HG02970 (cell line): Measurements from ENCODE around the gene C14orf180.

Experiments used
- ATAC-seq: cut with Tn5 transposase; IDR thresholded peaks from one replicate; pipeline ENCODE4 v1.9.1; 2021; ENCODE audit warnings: mild to moderate bottlenecking, moderate library complexity, moderate number of reproducible peaks; ENCODE audit not compliant: unreplicated experiment, low FRiP score

C14orf180 gene

DNA sequence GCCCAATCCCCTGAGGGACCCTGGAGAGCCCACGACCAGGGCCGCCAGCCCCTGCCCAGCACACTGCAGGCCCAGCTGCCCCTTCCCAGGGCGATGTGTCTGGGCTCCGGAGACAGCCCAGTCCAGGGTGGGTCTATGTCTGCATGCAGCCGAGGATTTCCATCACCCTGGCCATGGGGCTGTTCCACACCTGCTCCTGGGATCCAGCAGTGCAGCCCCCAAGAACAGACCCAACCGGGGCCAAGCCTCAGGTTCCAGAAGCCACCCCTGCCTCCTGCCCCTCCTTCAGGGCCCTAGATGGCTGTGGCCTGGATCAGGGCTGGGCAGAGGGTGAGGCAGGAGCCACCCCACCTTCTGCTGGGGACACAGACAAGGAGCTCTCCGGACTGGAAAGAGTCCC lies 11.5 kb downstream of the C14orf180 start:
- ATAC-seq = no peak

DNA sequence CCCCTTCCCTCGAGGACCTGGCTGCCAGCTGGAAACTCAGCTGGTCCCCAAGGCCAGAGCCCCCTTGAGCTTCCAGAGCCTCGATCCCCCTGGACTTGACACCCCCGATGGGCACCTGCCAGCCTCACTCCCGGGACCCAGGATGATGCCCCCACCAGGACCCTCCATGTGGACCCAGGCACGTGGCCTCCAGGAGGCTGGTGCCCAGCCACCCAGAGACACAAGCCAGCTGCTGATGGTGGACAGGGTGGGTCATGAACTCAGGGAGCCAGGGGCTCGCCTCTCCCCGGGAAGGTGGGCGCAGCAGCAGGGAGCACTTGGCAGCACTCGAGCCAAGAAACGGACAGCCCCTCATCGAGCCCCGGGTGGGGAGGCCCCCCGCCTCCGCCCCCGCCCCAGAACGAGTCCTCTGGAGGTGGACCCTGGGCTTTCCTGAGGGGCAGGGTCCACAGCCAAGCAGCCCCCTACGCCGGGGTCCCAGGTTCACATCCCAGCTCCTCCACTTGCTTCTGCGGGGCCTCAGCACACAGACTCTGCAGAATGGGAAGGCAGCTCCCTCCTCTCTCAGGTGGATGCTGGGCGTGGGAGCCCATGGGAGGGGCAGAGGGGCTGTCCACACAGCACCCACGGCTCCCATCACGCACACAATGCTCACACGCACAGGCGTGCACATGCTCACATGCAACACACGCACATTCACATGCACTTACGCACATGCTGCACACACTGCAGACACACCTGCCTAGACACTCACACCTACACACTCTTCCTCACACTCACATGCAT lies 12.1 kb downstream of the C14orf180 start:
- no peak for ATAC-seq

DNA sequence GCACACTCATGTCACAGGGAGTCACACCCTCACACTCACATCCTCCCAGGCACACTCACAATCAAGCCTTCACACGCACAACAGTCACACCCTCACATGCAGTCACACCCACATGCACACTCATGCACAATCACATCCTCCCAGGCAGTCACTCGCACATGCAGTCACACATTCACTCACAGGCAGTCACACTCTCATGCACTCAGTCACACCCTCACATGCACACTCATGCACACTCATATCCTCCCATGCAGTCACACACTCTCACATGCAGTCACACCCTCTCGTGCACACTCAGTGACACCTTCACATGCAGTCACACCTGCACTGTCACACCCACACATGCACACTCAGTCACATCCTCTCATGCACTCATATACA lies 12.7 kb downstream of the C14orf180 start:
- no peak for ATAC-seq

DNA sequence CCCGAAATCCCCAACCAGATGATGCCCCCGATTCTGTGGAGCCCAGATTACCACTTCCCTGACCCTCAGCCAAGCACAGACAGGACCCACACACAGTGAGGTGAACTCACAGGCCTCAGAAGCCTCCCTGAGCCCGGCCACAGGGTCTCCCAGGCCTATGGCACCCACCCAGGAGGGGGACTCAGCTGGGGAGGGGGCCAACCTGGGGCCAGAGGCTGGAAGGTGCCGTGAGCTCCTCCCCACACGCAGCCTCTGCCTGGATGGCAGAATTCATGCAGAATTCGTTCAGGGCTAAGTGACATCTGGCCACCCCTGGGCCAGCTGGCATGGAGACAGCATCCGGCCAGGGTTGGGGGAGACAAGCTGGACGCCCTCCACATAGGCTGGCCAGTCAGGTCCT lies 13.2 kb downstream of the C14orf180 start:
- no peak for ATAC-seq

DNA sequence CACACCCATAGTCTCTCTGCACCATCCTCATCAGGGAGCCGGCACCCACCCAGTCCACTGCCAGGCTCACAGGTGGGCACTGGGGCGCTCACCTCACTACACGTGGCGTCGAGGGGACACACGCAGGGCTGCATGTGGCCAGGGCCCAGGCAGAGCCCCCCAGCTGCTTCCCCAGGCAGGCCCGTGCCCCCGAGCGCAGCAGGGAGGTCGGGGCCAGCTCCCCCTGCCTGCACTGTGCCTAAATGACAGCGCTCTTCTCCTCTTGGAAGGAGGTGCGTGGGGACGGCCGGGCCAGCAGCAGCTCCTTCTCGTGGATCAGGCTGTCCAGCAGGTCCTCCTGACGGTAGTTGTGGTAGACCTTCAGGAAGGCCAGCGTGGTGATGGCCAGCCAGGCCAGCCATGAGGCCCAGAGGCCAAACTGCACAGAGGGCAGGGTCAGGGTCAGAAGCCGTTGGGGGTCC lies 13.7 kb downstream of the C14orf180 start:
- no peak for ATAC-seq

DNA sequence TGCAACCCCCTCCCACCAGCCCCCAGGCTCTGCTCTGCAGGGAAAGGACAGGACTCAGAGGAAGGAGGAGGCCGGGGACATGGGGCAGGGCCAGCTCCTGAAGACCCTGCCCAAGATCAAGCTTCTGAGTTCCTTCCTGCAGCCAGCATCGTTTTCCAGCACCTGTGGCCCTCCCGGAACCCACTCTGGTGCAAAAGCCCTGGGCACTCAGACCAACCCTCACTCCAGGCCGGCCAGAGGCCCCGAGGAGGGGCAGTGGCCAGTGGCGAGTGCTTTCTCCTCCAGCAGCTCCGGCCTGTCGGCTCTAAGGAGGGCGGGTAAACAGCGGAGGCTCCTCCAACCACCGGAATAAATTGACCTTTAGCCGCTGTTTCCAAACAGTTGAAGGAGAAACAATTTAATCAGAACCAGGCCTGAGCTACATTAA lies 14.2 kb downstream of the C14orf180 start:
- ATAC-seq = no peak

DNA sequence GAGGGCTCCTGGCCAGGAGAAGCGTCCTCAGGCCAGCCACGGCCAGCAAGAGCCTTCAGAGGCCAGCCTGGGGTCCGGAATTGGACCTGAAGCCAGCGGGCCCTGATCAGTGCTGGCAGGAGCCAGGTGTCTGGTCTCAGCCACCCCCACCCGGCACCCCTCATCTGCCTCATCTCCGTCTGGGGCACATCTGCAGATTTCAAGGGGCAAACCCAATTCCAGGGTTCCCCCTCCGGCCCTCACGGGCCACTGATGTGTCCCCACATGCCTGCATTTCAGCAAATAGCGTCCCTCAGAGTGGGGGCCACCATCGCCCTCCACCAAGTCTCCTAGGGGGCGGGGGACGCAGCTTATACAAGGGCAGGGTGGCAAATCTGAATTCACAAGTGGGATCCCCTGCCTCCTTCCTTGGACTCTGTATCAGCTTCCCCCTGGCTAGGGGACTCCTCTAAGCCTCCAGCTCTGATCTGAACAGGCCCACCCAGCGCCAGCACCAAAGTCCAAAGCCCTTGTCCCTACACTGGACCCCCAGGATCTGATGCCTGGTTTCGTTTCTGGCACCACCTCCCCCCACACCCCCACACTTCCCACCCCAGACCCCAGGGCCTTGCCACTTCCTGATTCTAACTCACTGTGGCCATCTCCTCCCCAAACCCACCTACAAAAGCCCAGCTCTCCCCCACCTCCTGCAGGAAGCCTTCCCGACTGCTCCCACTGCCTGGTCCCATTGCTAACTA lies 14.9 kb downstream of the C14orf180 start:
- ATAC-seq = no peak

DNA sequence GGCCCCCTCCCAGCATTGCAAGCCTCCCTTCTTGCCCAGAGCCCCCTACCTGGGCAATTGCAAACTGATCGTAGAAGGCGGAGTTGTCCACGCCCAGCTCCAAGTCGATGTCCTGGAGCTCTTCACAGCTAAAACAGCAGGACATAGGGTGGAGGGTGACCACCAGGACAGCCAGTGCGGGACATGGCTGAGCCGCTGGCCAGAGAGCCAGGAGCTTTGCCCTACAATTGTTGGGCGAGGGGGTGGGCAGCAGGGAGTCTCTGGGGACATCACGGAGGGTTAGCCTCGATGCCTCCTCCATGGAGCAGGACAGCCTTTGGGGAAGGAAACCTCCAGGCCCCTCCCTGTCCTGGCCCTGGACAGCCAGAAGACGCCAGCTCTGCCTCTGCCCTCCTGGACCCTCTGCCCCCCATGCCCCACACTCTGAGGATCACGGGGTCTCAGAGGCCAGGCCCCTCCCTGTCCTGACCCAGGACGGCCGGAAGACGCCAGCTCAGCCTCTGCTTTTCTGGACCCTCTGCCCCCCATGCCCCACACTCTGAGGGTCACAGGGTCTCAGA lies 15.6 kb downstream of the C14orf180 start:
- ATAC-seq = no peak

DNA sequence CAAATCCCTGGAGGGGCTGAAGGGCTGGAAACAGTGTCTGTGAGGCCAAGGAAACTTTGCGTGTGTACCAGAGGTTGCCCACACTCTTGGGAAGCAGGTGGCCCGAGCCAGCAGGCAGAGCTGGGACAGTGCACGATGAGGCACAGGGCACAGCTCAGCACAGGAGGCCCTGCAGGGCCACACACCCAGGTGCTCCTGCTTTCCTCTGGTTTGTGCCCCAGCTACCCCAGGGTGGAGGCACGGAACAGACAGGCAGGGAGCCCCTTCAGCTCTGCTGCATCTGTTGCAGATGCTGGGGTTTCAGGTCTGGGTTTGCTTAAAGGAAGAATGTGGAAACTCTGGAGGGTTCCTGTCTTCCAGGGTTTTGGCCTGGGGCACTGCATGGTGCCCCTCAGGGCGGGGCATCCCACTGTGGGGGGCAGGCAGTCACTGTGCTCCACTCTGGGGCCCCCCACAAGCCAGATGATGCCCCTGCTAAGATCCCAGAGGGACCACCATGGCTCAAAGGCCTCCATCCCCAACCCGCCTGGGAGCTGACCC lies 16.4 kb downstream of the C14orf180 start:
- ATAC-seq = no peak

DNA sequence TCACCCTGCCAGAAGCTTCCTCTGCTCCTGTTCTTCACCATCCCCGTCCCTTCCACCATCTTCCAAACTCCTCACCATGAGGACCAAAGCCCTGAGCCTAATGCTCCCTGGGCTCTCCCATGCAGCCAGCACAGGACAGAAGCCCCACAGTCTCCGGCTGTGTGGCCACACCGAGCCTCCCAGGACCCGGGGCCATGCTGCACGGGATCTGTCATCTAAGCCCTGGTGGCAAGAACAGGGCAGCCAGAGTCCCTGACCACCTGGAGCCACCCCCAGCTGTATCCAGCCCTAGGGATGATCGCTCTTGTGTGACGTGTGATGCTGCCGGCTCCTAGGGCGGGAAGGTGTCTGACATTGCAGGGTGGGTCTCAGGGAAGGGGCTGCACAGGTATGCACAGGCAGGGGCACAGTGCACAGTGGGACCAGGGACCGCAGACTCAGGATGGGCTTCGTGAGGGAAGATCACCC lies 16.9 kb downstream of the C14orf180 start:
- no peak for ATAC-seq

DNA sequence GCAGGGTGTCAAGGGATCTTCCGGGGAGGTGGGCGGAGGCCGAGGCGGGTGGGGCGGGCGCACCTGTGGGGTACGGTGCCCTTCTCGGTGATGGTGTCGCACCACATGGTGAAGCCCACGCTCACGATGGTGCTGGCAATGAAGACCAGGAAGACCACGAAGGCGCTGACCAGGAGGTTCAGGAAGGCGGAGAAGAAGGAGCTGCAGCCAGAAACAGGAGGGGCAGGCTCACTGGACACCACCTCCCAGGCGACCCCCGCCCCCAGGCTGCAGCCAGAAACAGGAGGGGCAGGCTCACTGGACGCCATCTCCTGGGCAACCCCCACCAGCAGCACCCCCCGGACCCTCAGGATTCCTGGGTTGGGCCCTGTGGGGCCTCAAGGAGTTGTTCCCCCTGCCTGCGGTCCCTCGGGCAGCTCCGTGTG lies 17.4 kb downstream of the C14orf180 start:
- no peak for ATAC-seq

DNA sequence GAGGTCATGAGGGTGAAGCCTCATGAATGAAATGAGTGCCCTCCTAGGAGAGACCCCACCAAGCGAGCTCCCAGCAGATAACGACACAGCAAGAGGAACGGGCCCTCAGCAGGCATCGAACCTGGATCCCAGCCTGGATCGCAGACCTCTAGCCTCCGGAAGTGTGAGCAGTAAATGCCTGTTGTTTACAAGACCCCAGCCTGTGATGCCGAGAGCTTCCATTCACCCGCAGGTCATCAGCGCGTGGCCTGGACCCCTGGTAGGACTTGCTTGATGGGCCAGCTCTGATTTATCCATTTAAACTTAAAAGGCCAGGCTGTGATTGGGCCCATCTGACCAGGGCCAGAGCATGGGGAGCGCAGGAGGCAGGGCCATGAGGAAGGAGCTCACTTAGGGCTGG lies 18.0 kb downstream of the C14orf180 start:
- ATAC-seq = no peak

DNA sequence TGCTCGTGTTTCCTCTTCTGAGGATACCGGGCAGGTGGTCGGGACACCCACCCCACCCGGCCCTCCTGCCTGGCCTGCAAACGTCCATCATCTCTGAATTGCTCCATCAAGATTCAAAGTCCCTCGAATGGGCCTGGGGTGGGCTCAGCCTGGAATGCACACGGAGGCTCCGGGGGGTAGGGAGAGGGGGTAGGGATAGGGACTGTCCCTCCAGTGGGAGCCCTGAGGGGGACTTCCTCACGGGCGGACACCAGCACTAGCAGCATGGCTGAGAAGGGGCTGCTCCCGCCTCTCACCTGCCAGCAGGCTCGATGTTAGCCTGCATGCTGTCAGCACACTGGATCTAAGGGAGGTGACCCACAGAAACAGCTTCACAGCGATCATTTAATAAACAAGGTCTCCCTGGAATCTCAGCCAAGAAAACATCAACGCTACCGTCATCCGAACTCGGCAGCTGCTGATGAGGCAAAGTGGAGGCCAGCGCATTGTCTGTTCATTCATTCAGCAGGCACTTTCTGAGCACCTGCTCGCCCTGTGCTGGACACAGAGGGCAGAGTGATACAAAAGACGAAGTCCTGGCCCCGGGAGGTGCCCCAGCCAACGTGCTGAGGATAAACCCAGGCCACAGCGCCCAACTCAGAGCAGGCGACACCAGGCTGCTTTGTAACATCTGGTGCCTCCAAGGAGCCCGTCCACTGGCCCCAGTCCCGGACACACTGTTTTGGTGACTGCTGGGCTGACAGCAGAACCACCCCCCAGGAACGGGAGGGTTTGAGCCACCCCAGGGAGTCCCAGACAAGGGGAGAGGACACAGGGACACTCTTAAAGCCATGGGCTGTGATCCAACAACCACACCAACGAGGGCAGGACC lies 18.7 kb downstream of the C14orf180 start:
- ATAC-seq = no peak

DNA sequence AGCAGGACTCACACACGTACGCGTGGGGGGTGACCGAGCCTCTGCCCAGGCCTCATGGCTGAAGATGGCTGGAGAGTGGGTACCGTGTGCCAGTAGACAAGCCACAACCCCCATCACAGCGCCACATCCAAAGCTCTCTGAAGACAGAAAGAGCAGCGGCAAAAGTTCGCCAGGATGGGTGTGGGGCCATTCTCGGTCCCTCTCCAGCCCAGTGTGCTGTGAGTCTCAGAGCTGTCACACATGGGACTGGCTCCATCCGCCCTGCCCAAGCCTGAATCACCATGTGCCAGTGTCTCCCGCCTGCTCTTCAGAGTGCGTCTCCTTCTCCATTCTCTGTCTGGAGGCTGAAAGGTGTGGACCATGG lies 19.3 kb downstream of the C14orf180 start:
- no peak for ATAC-seq

DNA sequence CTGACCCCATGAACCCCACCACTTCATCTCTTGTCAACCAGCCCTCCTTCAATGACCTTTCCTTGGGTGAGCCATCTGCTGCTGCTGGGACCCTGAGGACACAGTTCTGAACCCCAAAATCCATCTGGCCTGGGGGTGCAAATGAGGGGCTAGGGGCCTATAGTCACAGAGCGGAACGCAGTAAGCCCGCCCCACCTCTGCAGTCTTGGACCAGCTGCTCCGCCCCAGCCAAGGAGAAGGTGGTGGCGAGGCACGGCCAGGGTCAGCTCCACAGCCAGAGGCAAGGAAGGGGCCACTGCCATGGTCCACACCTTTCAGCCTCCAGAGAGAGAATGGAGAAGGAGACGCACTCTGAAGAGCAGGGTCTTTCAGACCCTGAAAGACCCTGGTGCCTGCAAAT lies 19.9 kb downstream of the C14orf180 start:
- no peak for ATAC-seq

DNA sequence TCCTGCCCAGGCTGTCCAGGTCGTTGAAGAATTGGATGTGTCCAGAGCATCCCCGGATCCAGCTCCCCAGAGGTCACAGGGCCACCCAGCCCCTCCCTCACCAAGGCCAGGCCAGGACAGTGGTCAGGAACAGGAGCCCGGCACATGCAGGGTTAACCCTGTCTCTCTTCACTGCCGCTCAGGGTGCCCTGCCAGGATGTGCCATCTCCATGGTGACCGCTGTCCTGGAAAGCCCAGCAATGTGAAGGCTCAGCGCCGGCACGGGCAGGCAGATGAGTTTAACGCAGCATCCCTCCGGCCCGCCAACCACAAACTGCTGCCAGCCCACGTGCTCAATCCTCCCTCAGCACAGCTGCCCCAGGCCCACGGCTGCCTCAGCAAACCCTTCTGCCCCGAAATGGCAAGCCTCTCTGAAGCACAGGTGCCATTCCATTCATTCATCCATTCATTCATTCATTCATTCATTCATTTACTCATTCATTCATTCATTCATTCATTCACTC lies 20.6 kb downstream of the C14orf180 start:
- ATAC-seq = no peak

DNA sequence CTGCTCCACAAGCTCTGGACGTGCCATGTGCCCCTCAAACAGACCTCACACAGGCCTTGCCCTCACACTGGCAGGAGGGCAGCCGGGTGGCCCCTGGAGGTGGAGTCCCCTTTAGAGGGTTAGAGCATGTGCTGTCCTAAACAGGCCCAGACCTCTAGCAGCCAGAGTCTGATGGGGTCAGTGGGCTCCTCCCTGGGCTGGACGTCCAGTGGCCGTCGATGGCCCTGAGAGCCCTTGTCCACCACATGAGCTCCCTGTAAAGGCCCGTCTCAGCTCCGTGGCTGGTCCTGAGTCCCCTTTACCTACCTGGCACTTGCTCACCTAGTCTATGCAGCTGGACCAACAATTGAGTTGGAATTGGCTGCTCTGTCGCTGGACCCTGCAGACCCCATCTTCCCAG lies 21.2 kb downstream of the C14orf180 start:
- ATAC-seq = no peak

DNA sequence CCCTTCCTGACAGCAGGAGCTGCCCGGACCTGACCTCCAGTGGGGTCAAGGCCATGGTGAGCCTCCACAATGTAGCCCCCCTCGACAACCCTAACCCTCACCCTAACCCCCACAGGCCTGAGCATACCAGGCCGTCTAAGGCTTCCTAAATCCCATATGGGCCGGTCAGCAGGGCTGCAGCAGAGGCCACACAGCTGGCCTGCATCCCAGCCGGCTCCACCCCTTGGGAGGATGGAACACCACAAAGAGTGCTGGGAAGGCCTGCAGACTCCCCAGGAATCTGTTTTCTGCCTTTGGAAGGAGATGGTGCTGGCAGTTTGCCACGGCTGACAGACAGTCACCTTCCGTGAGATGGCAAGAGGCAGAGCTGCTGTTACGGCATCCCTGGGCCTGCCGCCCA lies 22.2 kb downstream of the C14orf180 start:
- no peak for ATAC-seq

DNA sequence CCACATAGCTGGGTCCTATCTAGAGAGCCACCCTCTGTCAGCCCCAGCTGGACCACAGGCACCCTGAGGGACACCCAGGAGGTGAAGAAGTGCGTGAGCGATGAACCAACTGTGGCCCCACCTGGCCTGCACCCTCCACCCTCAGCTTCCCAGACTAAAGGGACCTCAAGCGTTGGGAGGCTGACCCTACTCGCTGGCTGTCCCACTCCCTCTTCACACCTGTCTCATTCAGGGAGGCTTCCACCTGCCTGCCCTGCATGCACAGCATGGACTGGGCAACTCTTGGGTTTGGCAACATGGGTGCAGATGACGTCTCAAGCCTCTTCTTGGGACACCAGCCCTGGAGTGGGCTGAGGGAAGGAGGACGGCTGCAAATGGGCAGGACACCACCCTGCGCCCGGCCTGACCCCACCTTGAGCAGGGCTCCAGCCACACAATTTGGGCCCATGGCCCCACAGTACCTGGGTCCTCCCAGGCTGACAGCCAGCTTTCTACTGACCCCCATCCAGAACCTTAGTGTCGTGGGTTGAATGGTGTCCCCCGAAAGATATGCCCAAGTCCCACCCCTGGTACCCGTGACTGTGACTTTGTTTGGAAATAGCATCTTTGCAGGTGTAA lies 22.9 kb downstream of the C14orf180 start:
- ATAC-seq = no peak

DNA sequence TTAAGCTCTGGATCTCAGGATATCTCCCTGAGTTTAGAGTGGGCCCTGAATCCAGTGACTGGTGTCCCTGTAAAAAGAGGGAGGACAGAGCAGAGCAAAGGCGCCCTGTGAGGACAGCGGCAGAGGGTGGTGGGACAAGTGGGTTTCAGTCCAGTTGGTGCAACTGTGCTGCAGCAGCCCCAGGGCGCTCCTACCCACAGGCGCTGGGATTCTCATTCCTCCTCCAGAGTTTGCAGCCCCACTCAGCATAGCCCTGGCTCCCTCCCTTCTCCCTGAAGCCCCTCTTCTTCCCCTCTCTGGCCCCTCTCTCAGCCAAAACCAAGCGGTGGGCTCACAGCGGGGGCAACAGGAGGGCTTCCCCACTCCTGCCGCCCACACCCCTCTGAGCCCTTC lies 23.4 kb downstream of the C14orf180 start:
- ATAC-seq = no peak
